ENCODE data around the gene CBLC.

- TF ChIP-seq EZH2 (IDR thresholded peaks at IDR 0.05; ENCODE audit: borderline replicate concordance, low read depth, low read length, severe bottlenecking) (no peak), CTCF (IDR thresholded peaks at IDR 0.05; ENCODE audit: borderline replicate concordance, extremely low read depth, low read length, poor library complexity, severe bottlenecking) (no peak)
Observed at GRCh38 chr19:44847144-44848035, 69.7 kb downstream of the CBLC start.

Data from DND-41 (cell line).